Activated T-cell treated with anti-CD3 and anti-CD28 coated beads for 4 hours (primary cell): ENCODE results near the gene ERC2.

ENCODE experiments used
- DNase-seq: peaks from one replicate; pipeline ENCODE4 v3.0.0-alpha.2; 2020

The ERC2 gene

GRCh38 chr3:55477306-55478303, 990.7 kb downstream of the ERC2 start:
- no peak for DNase-seq

DNA sequence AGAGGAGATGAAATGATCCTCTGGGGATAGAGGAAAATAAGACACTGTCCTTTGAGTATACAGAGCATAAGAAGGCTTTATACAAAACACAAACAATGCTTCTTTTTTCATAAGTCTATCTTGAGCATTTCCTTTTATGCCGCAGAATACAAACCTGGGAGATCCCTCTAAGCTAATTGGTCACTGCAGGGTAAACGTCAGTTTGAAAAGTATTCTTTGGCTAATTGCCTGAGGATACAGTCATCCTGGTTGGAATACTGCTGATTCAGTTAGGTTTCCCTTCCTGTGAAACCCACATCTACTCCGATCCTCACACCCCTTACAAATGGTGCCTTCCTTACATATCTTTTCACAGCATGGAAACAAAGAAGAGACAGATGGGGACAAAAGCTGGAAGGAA, 991.8 kb downstream of the ERC2 start:
- no peak for DNase-seq

GRCh38 chr3:55474213-55474632, 994.0 kb downstream of the ERC2 start:
- no peak for DNase-seq

GRCh38 chr3:55473788-55474187, 994.5 kb downstream of the ERC2 start:
- no peak for DNase-seq

DNA sequence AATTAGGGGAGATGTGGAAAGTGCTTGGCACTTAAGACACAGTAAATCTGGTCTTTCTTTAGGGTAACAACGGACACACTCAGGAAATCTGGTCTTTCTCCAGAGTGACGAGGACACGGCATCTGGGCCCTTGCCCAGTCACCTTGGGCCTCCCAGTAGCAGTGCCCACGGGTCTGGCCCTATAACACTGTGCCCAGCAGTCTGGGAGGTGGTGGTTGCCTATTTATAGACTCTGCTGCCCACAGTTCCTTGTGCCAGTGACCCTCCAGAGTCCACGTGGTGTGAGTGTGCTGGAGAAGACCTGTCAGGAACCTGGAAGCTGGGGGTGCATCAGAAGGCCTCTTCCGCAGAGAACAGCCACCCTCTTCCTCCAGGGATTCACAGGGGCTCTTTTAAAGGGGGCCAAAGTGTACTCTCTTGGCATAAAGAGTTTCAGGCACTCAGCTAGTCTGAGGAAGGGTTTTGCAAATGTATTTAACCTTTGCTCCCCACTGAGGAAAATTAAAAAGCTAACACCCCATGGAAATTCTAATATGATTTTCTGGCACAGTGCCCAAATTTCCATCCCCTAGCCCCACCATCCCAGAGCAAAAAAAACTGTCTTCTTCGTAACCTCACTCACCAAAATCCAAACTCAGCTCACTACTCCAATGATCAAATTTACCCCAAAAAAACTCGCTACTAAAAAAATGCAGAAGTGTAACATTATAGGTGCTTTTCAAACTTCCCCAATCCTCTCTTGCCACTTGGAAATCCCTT, 996.6 kb downstream of the ERC2 start:
- DNase-seq, result no peak

DNA sequence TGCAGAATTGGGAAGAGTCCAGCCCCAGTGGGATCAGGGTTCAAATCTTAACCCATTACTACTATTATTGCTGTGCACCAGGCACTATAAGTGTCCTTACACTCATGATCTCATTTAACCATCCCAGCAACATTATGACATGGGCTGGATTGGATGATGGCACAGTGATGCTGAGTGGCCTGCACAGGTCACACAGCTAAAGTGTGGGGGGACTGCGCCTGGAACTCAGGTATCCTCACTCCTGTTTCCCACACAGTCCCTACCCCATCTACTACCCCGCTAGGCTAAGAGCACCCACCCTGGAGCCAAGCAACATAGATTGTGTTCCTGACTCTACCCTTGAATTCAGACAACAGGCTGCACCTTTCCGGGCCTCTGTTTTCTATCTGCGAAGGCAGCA, 997.2 kb downstream of the ERC2 start:
- DNase-seq, result no peak

DNA sequence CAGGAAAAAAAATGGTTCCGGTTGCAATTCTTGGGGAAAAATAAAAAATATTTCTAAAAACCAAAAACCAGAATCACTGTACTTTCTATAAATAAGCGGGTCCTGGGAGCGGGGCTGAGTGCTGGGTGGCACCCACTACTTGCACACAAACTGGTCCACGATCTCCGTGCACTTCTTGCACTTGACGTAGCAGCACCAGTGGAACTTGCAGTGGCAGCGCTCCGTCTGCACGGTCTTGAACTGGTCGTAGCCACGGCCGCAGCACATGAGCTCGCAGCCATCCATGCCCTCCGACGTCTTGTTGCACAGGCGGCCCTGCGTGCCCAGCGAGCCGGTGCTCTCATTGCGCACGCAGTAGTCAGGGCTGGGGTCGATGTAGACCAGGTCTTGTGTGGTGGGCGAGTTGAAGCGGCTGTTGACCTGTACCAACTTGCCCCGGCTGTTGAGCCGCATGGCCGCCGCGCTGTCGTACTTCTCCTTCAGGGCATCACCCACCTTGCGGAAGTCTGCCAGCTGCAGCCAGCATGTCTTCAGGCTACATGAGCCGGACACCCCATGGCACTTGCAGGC, 998.2 kb downstream of the ERC2 start:
- DNase-seq, result no peak

- no peak for DNase-seq
Observed at GRCh38 chr3:55468251-55468650, 1000.0 kb downstream of the ERC2 start.

DNA sequence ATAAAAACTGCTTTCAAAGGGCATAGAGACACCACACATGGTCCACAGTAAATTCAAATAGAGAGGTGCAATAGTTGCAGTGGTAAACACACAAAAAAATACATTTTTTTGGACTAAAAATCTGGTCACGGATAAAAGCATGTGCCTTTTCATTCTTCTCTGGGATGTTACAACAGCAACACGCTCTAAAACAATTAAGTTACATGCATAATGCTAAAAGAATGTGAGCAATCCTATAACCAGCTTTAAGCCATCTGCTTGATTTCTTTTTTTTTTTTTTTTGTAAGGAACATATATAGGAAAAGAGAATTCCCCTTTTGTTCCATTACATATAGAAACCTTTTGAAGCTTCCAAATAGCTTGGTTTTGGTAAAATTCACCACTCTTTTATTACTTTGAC, 1001.2 kb downstream of the ERC2 start:
- DNase-seq, result no peak

GRCh38 chr3:55466526-55466925, 1001.7 kb downstream of the ERC2 start:
- DNase-seq, result no peak

DNA sequence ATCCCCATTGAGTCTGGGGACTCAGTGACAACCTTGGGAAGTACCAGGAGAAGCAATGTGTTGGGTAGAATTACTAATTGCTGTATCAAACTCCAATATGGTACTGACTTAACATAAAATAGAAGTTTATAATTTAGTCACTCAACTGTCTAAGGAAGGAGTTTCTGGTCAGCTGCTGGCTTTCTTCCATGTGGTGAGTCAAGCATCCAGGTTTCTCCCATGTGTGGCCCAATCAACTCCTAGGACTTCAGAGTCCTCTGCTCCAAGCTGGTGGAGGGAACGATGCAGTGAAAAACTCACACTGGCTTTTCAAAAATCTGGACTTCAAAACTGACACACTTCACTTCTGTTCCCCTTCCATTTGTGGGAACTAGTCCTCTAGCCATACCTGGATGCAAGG, 1006.4 kb downstream of the ERC2 start:
- DNase-seq, result no peak

GRCh38 chr3:55459838-55460237, 1008.4 kb downstream of the ERC2 start:
- no peak for DNase-seq
